IgD-negative memory B cell (primary cell): ENCODE measurements around the gene KTI12. TPM values are rescaled to one million over a fixed set of nuclear protein-coding genes. Genes with fewer than 3 reads are reported as not detected.
"Not testable (repeated sequence)": the region's sequence is repeated elsewhere in the genome, so short reads cannot be mapped to it uniquely, and the experiment has no call there.

Source experiments
- H3K27ac Mint-ChIP-seq, 3 donors: one replicate each; pipeline ENCODE4 v1.8.0; 2020 to 2022; ENCODE audit warnings: mild to moderate bottlenecking in 3 of 3, mixed read lengths in 3 of 3, moderate library complexity in 1 of 3
- H3K27me3 Mint-ChIP-seq: one replicate; pipeline ENCODE4 v1.8.0; 2021; ENCODE audit warnings: mixed read lengths
- H3K36me3 Mint-ChIP-seq: one replicate; pipeline ENCODE4 v1.8.0; 2020; ENCODE audit warnings: mild to moderate bottlenecking, mixed read lengths
- H3K4me1 Mint-ChIP-seq, 3 donors: one replicate each; pipeline ENCODE4 v1.8.0; 2020 to 2022; ENCODE audit warnings: mixed read lengths in 3 of 3, mild to moderate bottlenecking in 1 of 3
- H3K4me3 Mint-ChIP-seq, 4 donors: one replicate each; pipeline ENCODE4 v1.8.0; 2020 to 2022; ENCODE audit warnings: mild to moderate bottlenecking in 4 of 4, mixed read lengths in 4 of 4, moderate library complexity in 3 of 4
- H3K9me3 Mint-ChIP-seq, 3 donors: one replicate each; pipeline ENCODE4 v1.8.0; 2020 to 2021; ENCODE audit warnings: mixed read lengths in 3 of 3, mild to moderate bottlenecking in 1 of 3
- polyA plus RNA-seq: library from polyadenylated mRNA; unstranded; fragments of 300-500 nt; fragmentation: Illumina TruSeq; gene quantifications from one replicate; pipeline ENCODE4 v1.2.3, GENCODE V29; 2021

KTI12 gene
- polyA plus RNA-seq, result 34.3 TPM

- Mint-ChIP-seq H3K27ac (peak within 1 kb of the TSS; percentile 89 to 93 (median 90)), H3K4me1 (peaks cover 27 to 37% (median 30%) of the 10 kb centered on the region in 3 donors), H3K27me3 (no peaks in the 10 kb centered on the region), H3K4me3 (peak within 1 kb of the TSS; percentile 94 to 95 (median 95)), H3K36me3 (peaks cover 12% of the 10 kb centered on the region), H3K9me3 (no peaks in the 10 kb centered on the region)
Measured at GRCh38 chr1:52033190-52034049, at the start of gene KTI12. Gene KTI12 (minus strand): TSS chr1:52033810. CDS start chr1:52033761, 49 bp downstream.

- no peaks in the 10 kb centered on the region for H3K9me3 Mint-ChIP-seq
- H3K4me3 Mint-ChIP-seq, result no peak overlapping the region
- no peak overlapping the region for H3K27ac Mint-ChIP-seq
- H3K36me3 Mint-ChIP-seq, result peaks cover 5% of the 10 kb centered on the region
- H3K27me3 Mint-ChIP-seq, result no peaks in the 10 kb centered on the region
- peaks cover 0 to 4% (median 0%) of the 10 kb centered on the region in 3 donors for H3K4me1 Mint-ChIP-seq
Measured at GRCh38 chr1:52080014-52080415, 46.4 kb upstream of the KTI12 start.

- not testable (repeated sequence) for H3K9me3 Mint-ChIP-seq, H3K4me3 Mint-ChIP-seq, H3K27ac Mint-ChIP-seq, H3K4me1 Mint-ChIP-seq, H3K27me3 Mint-ChIP-seq, H3K36me3 Mint-ChIP-seq
Measured at GRCh38 chr1:52077277-52077676, 43.7 kb upstream of the KTI12 start.

- H3K36me3 Mint-ChIP-seq, result peaks cover 5% of the 10 kb centered on the region
- H3K9me3 Mint-ChIP-seq, result no peaks in the 10 kb centered on the region
- H3K4me1 Mint-ChIP-seq, result peaks cover 10 to 24% (median 11%) of the 10 kb centered on the region in 3 donors
- H3K27ac Mint-ChIP-seq, result no peak overlapping the region
- H3K4me3 Mint-ChIP-seq, result no peak overlapping the region
- H3K27me3 Mint-ChIP-seq, result no peaks in the 10 kb centered on the region
Measured at GRCh38 chr1:52072291-52072690, 38.7 kb upstream of the KTI12 start.

GRCh38 chr1:52070704-52071103 lies 37.1 kb upstream of the KTI12 start:
- Mint-ChIP-seq H3K9me3 (no peaks in the 10 kb centered on the region), H3K36me3 (peaks cover 5% of the 10 kb centered on the region), H3K27me3 (no peaks in the 10 kb centered on the region), H3K4me3 (no peak overlapping the region), H3K4me1 (peaks cover 10 to 24% (median 14%) of the 10 kb centered on the region in 3 donors), H3K27ac (no peak overlapping the region)

GRCh38 chr1:52063192-52063591 lies 29.6 kb upstream of the KTI12 start:
- peaks cover 13 to 22% (median 22%) of the 10 kb centered on the region in 3 donors for H3K4me1 Mint-ChIP-seq
- H3K27me3 Mint-ChIP-seq, result no peaks in the 10 kb centered on the region
- no peaks in the 10 kb centered on the region for H3K9me3 Mint-ChIP-seq
- H3K27ac Mint-ChIP-seq, result no peak overlapping the region
- no peak overlapping the region for H3K4me3 Mint-ChIP-seq
- peaks cover 2% of the 10 kb centered on the region for H3K36me3 Mint-ChIP-seq

GRCh38 chr1:52060822-52061221 lies 27.2 kb upstream of the KTI12 start:
- Mint-ChIP-seq H3K9me3 (no peaks in the 10 kb centered on the region), H3K36me3 (no peaks in the 10 kb centered on the region), H3K27ac (no peak overlapping the region), H3K4me3 (no peak overlapping the region), H3K27me3 (no peaks in the 10 kb centered on the region), H3K4me1 (peaks cover 21 to 30% (median 27%) of the 10 kb centered on the region in 3 donors)

- H3K4me3 Mint-ChIP-seq, result no peak overlapping the region
- H3K9me3 Mint-ChIP-seq, result no peaks in the 10 kb centered on the region
- H3K36me3 Mint-ChIP-seq, result no peaks in the 10 kb centered on the region
Measured at GRCh38 chr1:52059888-52060287, 26.3 kb upstream of the KTI12 start.

GRCh38 chr1:52059321-52059720 lies 25.7 kb upstream of the KTI12 start:
- peak overlapping the region in 1 of 4 donors; percentile 54 for H3K4me3 Mint-ChIP-seq
- H3K36me3 Mint-ChIP-seq, result no peaks in the 10 kb centered on the region
- peak overlapping the region in 1 of 3 donors; percentile 38 for H3K27ac Mint-ChIP-seq
- H3K4me1 Mint-ChIP-seq, result peaks cover 23 to 37% (median 35%) of the 10 kb centered on the region in 3 donors
- H3K27me3 Mint-ChIP-seq, result no peaks in the 10 kb centered on the region
- H3K9me3 Mint-ChIP-seq, result no peaks in the 10 kb centered on the region

More at GRCh38 chr1:52059888-52060287, 26.3 kb upstream of the KTI12 start:
- Mint-ChIP-seq H3K4me1 (peaks cover 21 to 31% (median 30%) of the 10 kb centered on the region in 3 donors), H3K27ac (no peak overlapping the region), H3K27me3 (no peaks in the 10 kb centered on the region)

GRCh38 chr1:52057876-52058415 lies 24.3 kb upstream of the KTI12 start:
- H3K27me3 Mint-ChIP-seq, result no peaks in the 10 kb centered on the region
- H3K36me3 Mint-ChIP-seq, result no peaks in the 10 kb centered on the region
- peak overlapping the region; percentile 92 to 99 (median 98) for H3K4me3 Mint-ChIP-seq
- peak overlapping the region in 2 of 3 donors; percentile 56 to 86 for H3K27ac Mint-ChIP-seq
- H3K4me1 Mint-ChIP-seq, result peaks cover 31 to 39% (median 39%) of the 10 kb centered on the region in 3 donors
- H3K9me3 Mint-ChIP-seq, result no peaks in the 10 kb centered on the region

GRCh38 chr1:52057255-52057654 lies 23.6 kb upstream of the KTI12 start:
- H3K4me1 Mint-ChIP-seq, result peaks cover 32 to 41% (median 39%) of the 10 kb centered on the region in 3 donors
- H3K27me3 Mint-ChIP-seq, result no peaks in the 10 kb centered on the region
- H3K36me3 Mint-ChIP-seq, result no peaks in the 10 kb centered on the region
- peak overlapping the region in 2 of 3 donors; percentile 86 to 97 for H3K27ac Mint-ChIP-seq
- no peaks in the 10 kb centered on the region for H3K9me3 Mint-ChIP-seq
- H3K4me3 Mint-ChIP-seq, result peak overlapping the region; percentile 92 to 99 (median 98)

- H3K4me1 Mint-ChIP-seq, result peaks cover 34 to 41% (median 39%) of the 10 kb centered on the region in 3 donors
- no peaks in the 10 kb centered on the region for H3K9me3 Mint-ChIP-seq
- no peaks in the 10 kb centered on the region for H3K36me3 Mint-ChIP-seq
- H3K4me3 Mint-ChIP-seq, result peak overlapping the region; percentile 92 to 99 (median 98)
- H3K27me3 Mint-ChIP-seq, result no peaks in the 10 kb centered on the region
- peak overlapping the region; percentile 86 to 98 (median 97) for H3K27ac Mint-ChIP-seq
Measured at GRCh38 chr1:52056937-52057231, 23.3 kb upstream of the KTI12 start.

- Mint-ChIP-seq H3K4me1 (peaks cover 34 to 43% (median 39%) of the 10 kb centered on the region in 3 donors), H3K4me3 (peak within 1 kb of the TSS; percentile 92 to 99 (median 98)), H3K27me3 (no peaks in the 10 kb centered on the region), H3K27ac (peak within 1 kb of the TSS; percentile 86 to 98 (median 97)), H3K36me3 (no peaks in the 10 kb centered on the region), H3K9me3 (no peaks in the 10 kb centered on the region)
Measured at GRCh38 chr1:52056163-52056936, 22.7 kb upstream of the KTI12 start, which contains the start of gene BTF3L4. Gene BTF3L4 (plus strand): TSS chr1:52056295. CDS start chr1:52059848, 3,553 bp downstream.

GRCh38 chr1:52055866-52056162 lies 22.2 kb upstream of the KTI12 start:
- H3K27ac Mint-ChIP-seq, result peak overlapping the region; percentile 86 to 98 (median 97)
- no peaks in the 10 kb centered on the region for H3K27me3 Mint-ChIP-seq
- peak overlapping the region; percentile 92 to 99 (median 98) for H3K4me3 Mint-ChIP-seq
- H3K4me1 Mint-ChIP-seq, result peaks cover 36 to 45% (median 38%) of the 10 kb centered on the region in 3 donors
- H3K36me3 Mint-ChIP-seq, result no peaks in the 10 kb centered on the region
- no peaks in the 10 kb centered on the region for H3K9me3 Mint-ChIP-seq
